ENCODE data around the gene CRYBB1.

GRCh38 chr22:26667140-26667539, 49.3 kb upstream of the CRYBB1 start:
- TF ChIP-seq GATA1 (IDR thresholded peaks at IDR 0.05; ENCODE audit: low read depth, low read length): no peak
- no peak for TF ChIP-seq POLR2A (IDR thresholded peaks at IDR 0.05; ENCODE audit: low read length)

Measured in erythroblast (primary cell).